NCI-H748 (cell line): Measurements from ENCODE around the gene CPXM2.

Experiments
- DNase-seq: peaks from one replicate; lab custom pipeline; 2025; ENCODE audit not compliant: unreplicated experiment; lab: John Stamatoyannopoulos, UW

CPXM2 gene

DNA sequence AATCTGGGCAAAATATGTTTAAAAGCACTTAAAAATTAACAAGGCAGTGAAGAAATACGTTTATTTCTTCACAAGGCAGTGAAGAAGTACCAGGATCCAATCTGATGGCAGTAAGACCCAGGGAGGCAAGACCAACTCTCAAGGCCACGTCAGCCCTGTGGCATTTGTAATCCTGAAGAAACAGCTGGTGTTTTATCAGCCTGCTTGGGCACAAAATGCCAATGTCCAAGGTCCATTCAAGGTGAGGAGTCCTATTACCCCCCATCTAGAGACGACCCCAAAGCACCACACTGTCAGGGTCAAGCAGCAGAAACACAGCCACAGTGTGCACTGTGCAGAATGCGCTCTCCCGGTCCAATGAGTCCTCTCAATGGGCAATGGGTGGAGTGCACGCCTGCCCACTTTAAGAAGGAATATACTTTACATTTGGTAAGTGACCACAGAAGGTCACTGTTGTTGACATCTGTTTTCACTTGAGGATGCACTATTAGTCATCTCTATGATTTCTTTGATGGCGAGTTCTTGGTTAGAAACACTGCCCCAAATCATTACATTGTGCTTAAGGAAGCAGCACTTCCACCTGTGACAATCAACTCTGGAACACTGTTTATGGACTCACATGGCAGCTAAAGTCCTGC, 12.8 kb downstream of the CPXM2 start:
- DNase-seq: no peak

- no peak for DNase-seq
Measured at GRCh38 chr10:123870260-123870659, 21.3 kb downstream of the CPXM2 start.

- DNase-seq: no peak
Measured at GRCh38 chr10:123869020-123869414, 22.6 kb downstream of the CPXM2 start.

- peak; percentile 25 for DNase-seq
Measured at GRCh38 chr10:123868038-123869019, 23.3 kb downstream of the CPXM2 start.

DNA sequence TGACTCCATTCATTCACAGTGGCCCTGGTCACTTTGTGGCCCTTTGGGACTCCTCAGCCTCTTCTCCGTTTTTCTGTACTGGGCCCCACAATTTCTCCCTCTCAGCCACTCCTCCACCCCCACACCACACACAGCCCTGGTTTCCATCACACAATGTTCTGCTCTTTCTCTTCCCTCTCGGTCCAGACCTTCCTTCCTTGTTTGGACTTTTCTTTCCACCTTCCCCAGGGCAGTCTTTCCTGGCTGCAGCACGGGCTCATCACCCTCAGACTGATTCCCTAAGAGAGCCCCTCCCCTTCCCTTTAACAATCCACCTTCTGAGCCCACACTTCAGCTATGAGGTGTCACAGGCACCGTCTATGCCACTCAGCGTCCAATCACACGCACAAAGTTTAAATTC, 25.7 kb downstream of the CPXM2 start:
- no peak for DNase-seq

GRCh38 chr10:123865350-123865749, 26.3 kb downstream of the CPXM2 start:
- no peak for DNase-seq

DNA sequence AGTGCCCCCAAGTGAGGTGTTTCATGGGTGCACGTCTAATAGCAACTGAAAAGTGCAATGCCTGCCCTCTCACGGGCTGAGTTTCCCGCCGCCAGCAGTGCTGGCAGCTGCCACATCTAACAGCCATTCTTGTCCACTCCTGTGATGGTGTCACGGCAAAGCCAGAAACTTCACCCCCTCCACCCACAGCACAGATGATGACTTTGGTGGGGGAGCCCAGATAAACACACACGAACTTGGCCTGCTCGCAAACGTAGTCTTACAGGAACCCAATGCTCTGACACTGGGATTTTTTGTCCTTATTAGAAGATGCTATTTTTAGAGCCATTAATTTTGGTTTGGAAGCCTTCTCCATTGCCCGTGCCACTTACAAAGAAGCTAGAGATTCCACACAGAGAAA, 26.7 kb downstream of the CPXM2 start:
- DNase-seq: no peak

- DNase-seq: no peak
Measured at GRCh38 chr10:123863721-123864482, 27.7 kb downstream of the CPXM2 start.

GRCh38 chr10:123863183-123863575, 28.4 kb downstream of the CPXM2 start:
- no peak for DNase-seq

DNA sequence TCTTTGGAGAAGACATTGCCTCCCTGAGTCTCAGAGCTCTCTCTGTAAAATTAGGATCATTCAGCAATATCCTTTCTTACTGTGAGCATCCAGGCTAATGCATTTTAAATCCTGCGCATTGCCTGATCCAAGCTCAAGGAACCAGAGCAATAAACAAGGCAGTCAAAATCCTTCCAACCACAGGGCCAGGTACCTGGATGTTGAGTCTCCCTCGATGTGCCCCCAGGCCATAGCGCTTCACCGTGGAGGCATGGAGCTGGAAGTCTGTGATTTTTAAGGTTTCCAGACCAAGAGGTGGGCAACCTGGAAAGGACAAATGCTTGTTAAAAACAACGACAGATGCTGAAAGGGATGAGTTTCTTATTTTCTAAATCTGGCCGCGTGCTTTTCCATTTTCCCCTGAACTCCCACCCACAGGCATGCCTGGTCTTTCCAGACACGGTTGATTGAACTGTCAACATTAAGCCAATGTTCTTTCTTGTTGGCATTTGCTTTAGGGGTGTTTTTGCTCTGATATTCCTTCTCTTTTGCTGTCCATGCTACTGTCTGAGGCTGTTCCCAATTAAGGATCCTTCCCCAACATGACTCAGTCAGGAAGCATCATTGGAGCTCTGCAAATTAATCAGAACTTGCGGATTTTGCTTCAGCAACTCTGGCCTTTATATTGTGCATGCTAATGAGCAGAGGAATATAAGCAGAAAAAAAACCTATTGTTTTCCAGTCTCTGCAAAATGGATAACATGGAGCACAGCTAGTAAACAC, 29.0 kb downstream of the CPXM2 start:
- no peak for DNase-seq

GRCh38 chr10:123860856-123861255, 30.8 kb downstream of the CPXM2 start:
- DNase-seq: no peak

DNA sequence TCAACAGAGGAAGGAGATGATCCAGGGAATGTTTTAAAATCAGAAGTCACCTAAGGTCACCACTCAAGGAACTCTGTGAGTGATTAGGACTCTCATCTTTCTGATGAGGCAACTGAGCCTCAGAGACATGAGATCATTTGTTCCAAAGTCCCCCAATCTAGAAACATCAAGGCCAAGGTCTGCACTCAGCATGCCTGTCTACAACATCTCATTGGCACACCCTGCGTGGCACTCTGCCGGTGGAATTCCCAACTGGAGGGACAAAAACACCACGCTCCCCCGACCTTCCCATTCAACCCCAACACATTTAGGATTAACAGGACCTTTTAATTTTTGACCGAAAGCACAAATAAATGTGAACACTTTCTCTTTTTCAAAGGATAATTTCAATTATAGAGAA, 31.4 kb downstream of the CPXM2 start:
- no peak for DNase-seq

DNA sequence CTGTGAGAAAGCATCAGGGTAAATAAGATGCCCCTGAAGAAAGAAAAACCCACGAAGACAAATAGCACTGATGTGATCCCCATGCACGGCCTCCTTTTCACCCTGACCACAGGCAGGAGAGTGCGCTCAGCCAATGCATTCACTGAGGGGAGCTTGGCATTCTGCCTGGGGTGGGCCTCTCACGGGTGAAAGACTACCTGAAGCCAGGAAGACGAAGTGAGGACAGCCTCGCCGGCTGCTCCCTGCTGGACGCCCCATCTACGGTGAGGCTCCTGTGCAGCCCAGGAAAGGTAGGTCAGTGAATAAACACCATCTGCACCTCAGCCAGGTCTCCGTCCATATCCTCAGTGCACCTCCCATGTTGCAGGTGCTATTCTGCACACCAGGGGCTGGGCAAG, 32.0 kb downstream of the CPXM2 start:
- DNase-seq: no peak

GRCh38 chr10:123858907-123859652, 32.5 kb downstream of the CPXM2 start:
- DNase-seq: no peak

- DNase-seq: peak; percentile 9
Measured at GRCh38 chr10:123858077-123858681, 33.4 kb downstream of the CPXM2 start.

- DNase-seq: no peak
Measured at GRCh38 chr10:123857616-123858015, 34.0 kb downstream of the CPXM2 start.

GRCh38 chr10:123855008-123855684, 36.5 kb downstream of the CPXM2 start:
- DNase-seq: no peak

DNA sequence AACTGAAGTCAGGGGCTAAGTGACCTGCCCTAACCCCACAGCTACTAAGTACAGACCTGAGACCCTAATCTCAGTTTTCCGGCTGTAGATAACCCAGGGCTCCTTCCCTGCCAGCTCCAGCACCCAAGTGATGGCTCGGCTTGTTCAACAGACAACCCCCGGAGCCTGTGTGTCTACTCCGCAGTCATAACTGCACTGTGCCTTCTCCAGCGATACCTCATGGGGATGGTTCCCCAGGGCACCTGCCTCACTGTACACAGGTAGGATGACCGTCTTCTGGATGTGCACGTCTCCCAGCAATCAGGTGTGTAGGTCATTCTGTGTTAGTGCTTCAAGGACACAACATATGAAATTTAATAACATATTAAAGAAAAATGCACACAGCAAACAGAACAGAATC, 37.1 kb downstream of the CPXM2 start:
- DNase-seq: no peak

- no peak for DNase-seq
Measured at GRCh38 chr10:123854003-123854402, 37.6 kb downstream of the CPXM2 start.
